Measurements from ENCODE around the gene PKNOX2.

The PKNOX2 gene

DNA sequence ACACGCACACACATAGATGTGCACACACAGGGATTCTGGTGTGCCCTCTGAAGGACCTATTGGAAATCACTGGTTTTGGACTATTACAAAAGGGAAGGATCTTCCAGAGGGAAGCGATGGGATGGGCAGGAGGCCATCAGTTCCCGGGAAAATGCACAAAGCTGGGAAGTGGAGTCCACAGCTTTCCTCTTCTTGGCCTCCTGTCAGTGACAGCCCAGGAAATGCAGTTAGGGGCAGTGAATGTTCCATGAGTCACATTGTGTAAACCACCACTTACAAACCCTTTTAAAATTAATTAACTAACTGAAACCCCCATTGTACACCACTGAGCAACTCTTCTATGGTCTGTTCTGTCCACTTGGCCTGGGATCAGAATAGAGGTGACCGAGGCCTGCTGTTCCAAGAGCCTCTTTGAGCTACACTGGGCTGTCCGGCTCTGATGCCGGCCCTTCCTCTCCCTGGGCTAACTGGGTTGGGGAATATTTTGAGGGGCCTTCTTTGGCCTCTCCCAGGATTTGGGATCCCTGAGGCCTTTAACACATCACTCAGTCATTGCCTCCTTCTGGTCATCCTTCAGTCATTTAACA is 193.8 kb downstream of the PKNOX2 start:
- TF ChIP-seq, protein P1, sequence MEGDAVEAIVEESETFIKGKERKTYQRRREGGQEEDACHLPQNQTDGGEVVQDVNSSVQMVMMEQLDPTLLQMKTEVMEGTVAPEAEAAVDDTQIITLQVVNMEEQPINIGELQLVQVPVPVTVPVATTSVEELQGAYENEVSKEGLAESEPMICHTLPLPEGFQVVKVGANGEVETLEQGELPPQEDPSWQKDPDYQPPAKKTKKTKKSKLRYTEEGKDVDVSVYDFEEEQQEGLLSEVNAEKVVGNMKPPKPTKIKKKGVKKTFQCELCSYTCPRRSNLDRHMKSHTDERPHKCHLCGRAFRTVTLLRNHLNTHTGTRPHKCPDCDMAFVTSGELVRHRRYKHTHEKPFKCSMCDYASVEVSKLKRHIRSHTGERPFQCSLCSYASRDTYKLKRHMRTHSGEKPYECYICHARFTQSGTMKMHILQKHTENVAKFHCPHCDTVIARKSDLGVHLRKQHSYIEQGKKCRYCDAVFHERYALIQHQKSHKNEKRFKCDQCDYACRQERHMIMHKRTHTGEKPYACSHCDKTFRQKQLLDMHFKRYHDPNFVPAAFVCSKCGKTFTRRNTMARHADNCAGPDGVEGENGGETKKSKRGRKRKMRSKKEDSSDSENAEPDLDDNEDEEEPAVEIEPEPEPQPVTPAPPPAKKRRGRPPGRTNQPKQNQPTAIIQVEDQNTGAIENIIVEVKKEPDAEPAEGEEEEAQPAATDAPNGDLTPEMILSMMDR (IDR thresholded peaks at IDR 0.05) = no peak
- Histone ChIP-seq H3K27ac (no peak overlapping the region), H3K9me3 (no peaks in the 10 kb centered on the region), H3K36me3 (no peaks in the 10 kb centered on the region), H3K4me1 (ENCODE audit: control insufficient read depth in 1 of 2, insufficient read depth in 1 of 2, low read depth in 1 of 2, low read length in 1 of 2) (no peaks in the 10 kb centered on the region), H3K4me3 (ENCODE audit: low read depth in 1 of 2, low read length in 1 of 2) (no peak overlapping the region), H3K27me3 (no peaks in the 10 kb centered on the region)

DNA sequence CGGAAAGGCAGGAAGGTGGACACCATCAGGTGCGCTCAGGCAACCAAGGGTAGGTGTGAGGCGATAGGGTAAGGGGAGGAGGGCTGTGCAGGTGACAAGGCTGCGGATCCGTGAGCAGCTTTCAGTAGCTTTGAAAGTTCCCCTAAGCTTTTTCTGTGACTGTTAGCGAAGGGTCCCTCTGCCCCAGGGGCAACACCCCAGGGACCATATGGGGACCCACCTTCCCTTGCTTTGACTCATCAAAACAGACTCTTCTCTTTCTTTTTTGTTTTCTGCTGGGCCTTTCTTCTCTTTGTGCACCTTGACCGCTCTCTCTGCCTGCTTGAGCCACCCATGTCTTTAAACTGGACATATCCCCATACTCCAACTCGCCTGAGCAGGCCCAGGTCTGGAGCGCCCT is 194.6 kb downstream of the PKNOX2 start:
- TF ChIP-seq, protein P1 (IDR thresholded peaks at IDR 0.05) = no peak
- no peaks in the 10 kb centered on the region for H3K27me3 ChIP-seq
- H3K27ac ChIP-seq = no peak overlapping the region
- H3K9me3 ChIP-seq = no peaks in the 10 kb centered on the region
- H3K36me3 ChIP-seq = no peaks in the 10 kb centered on the region
- H3K4me1 ChIP-seq (ENCODE audit: control insufficient read depth in 1 of 2, insufficient read depth in 1 of 2, low read depth in 1 of 2, low read length in 1 of 2) = no peaks in the 10 kb centered on the region
- H3K4me3 ChIP-seq (ENCODE audit: low read depth in 1 of 2, low read length in 1 of 2) = no peak overlapping the region

DNA sequence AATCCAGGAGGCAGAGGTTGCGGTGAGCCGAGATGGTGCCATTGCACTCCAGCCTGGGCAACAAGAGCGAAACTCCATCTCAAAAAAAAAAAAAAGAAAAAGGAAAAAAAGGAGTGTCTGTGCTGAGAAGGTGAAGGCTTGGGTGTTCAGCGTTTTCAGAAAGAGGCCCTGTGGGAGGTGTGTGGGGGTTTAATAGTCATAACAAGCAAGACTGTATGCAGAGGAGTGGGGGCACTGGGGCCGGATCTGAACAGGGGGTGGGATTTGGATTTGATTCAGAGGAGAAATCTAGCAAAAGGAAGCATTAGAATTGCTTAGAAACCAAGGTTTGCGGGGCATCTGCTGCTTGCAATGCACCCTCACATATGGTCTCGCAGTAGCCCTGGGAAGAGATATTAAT is 195.5 kb downstream of the PKNOX2 start:
- Histone ChIP-seq H3K27ac (no peak overlapping the region), H3K9me3 (no peaks in the 10 kb centered on the region), H3K4me3 (ENCODE audit: low read depth in 1 of 2, low read length in 1 of 2) (no peak overlapping the region), H3K27me3 (peaks cover 3% of the 10 kb centered on the region), H3K36me3 (no peaks in the 10 kb centered on the region), H3K4me1 (ENCODE audit: control insufficient read depth in 1 of 2, insufficient read depth in 1 of 2, low read depth in 1 of 2, low read length in 1 of 2) (no peaks in the 10 kb centered on the region)
- TF ChIP-seq, protein P1 (IDR thresholded peaks at IDR 0.05) = no peak

DNA sequence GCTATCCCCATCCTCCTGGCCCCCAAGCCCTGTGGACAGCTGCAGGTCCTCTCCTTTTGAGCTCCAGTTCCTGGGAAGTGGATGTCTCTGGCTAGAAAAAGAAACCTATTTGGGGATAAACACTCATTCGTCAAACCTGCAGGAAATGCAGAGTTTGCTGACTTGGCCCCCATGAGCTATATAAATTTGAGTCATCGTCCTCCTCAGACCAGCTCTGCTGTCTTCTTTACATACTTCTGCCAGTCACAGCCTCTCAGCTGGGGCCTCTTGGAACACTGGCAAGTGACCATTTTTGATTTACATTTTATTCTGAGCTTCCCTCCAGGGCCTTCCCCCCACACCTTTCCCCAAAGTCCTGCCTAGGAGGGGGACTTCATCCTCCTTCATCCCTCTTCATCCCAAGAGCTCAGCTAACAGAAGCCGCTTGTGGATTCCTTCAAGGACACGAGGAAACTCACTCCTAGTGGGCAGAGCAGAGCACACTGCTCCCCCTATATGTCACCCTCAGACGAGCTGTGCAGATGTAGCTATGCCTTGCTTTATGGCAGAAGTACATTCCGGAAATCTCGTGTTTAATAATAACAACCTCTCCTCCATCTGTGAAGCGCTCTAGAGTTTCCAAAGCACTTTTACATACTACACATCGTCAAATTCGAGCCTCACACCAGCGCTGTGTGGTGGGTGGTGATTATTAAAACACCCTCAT is 199.7 kb downstream of the PKNOX2 start:
- TF ChIP-seq, protein P1 (IDR thresholded peaks at IDR 0.05) = no peak
- Histone ChIP-seq H3K27ac (no peak overlapping the region), H3K4me3 (ENCODE audit: low read depth in 1 of 2, low read length in 1 of 2) (no peak overlapping the region), H3K36me3 (no peaks in the 10 kb centered on the region), H3K9me3 (no peaks in the 10 kb centered on the region), H3K27me3 (peaks cover 6% of the 10 kb centered on the region), H3K4me1 (ENCODE audit: control insufficient read depth in 1 of 2, insufficient read depth in 1 of 2, low read depth in 1 of 2, low read length in 1 of 2) (no peaks in the 10 kb centered on the region)

DNA sequence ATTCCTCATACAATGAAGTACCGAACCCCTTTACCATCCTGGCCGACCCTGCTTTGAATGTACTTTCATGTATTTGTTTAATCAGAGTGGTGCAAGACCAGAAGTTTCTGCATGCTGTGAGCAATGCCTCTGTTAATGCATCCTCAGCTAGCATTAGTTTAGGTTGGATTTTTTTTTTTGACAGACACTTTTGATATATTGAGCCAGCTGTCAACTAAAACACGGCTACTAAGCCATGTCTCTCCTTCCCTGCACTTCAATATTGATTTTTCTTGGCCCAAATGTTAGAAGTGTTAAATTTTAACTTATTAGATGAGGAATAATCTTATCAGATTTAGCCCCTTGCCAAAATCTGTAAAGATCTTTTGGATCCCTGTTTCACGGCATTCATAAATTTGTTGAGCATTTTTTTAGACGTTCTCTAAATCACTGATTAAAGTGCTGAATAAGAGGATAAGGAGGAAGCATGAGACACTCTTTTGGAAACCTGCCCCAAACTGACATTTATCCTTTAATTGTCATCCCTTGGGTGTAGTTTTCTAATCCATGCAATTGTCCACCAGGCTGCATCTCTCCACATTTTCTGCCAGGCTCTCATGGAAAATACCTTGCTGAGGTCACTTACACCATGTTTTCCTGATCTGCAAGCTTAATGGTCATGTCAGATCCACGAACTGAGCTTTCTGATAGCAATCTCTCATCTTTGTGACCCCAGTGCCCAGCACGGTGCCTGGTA is 200.8 kb downstream of the PKNOX2 start:
- no peaks in the 10 kb centered on the region for H3K36me3 ChIP-seq
- H3K27ac ChIP-seq = no peak overlapping the region
- TF ChIP-seq, protein P1 (IDR thresholded peaks at IDR 0.05) = no peak
- H3K9me3 ChIP-seq = no peaks in the 10 kb centered on the region
- H3K27me3 ChIP-seq = peaks cover 16% of the 10 kb centered on the region
- H3K4me3 ChIP-seq (ENCODE audit: low read depth in 1 of 2, low read length in 1 of 2) = no peak overlapping the region
- H3K4me1 ChIP-seq (ENCODE audit: control insufficient read depth in 1 of 2, insufficient read depth in 1 of 2, low read depth in 1 of 2, low read length in 1 of 2) = no peaks in the 10 kb centered on the region
